Measurements from ENCODE around the gene PLP1. TPM values are rescaled to one million over a fixed set of nuclear protein-coding genes. Genes with fewer than 3 reads are reported as not detected.

The PLP1 gene
- polyA plus RNA-seq (2011; rRNA removed) (0.75 and 1.9 TPM in 2 replicates), polyA minus RNA-seq (2011; rRNA and poly(A)+ RNA removed) (0.77 and 2.8 TPM in 2 replicates)

DNA sequence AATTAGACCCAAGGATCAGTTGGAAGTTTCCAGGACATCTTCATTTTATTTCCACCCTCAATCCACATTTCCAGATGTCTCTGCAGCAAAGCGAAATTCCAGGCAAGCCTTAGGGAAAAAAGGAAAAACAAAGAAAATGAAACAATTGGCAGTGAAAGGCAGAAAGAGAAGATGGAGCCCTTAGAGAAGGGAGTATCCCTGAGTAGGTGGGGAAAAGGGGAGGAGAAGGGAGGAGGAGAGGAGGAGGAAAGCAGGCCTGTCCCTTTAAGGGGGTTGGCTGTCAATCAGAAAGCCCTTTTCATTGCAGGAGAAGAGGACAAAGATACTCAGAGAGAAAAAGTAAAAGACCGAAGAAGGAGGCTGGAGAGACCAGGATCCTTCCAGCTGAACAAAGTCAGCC, at the start of gene PLP1:
PLP1 (plus strand) TSS at position 295 of the 400 bp plus-strand sequence. CDS start 156 bp downstream, outside the sequence.
- DNase-seq (ENCODE audit: low read depth), result no peak
- POLR2A ChIA-PET, result no interaction called here
- CTCF ChIA-PET, result interaction anchor here (1.4 to 1.6 kb wide), 2 partner anchors 65 to 90 kb away, joined by 3 to 5 read pairs; partner anchors contain the start of gene MORF4L2
- Histone ChIP-seq H3K27me3 (ENCODE audit: control insufficient read depth, insufficient read depth, low read length) (no peaks in the 10 kb centered on the region), H3K4me3 (ENCODE audit: low read depth, low read length) (no peak within 1 kb of the TSS), H3K36me3 (ENCODE audit: control insufficient read depth, insufficient read depth, low read length) (no peaks in the 10 kb centered on the region)
- TF ChIP-seq CTCF (IDR thresholded peaks at IDR 0.05; ENCODE audit: insufficient read depth, low read depth, low read length), result no peak

DNA sequence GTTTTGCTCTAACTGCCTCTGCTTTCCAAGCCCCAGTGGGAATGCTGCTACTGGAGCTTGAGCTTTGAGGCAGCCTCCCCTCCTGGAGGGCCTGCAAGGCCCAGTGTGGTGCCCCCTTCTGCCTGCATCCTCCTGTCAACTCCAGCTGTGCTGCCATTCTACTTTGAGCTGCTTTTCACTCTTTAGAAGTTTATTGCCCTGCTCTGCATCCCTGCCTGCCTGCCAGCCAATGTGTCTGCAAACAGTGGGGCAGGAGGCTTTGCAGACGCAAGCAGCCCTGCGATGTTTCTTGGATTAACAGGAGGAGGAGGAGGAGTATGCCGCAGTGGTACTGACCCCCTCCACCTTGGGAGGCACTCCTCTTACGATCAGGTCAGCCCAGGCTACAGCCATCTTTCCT, 49.5 kb upstream of the PLP1 start:
- H3K4me3 ChIP-seq (ENCODE audit: low read depth, low read length), result no peak overlapping the region
- no peak for TF ChIP-seq CTCF (IDR thresholded peaks at IDR 0.05; ENCODE audit: insufficient read depth, low read depth, low read length)
- ChIA-PET CTCF (no interaction called here), POLR2A (no interaction called here)
- H3K36me3 ChIP-seq (ENCODE audit: control insufficient read depth, insufficient read depth, low read length), result no peaks in the 10 kb centered on the region
- H3K27me3 ChIP-seq (ENCODE audit: control insufficient read depth, insufficient read depth, low read length), result no peaks in the 10 kb centered on the region
- DNase-seq (ENCODE audit: low read depth), result no peak

- H3K27me3 ChIP-seq (ENCODE audit: control insufficient read depth, insufficient read depth, low read length), result no peaks in the 10 kb centered on the region
- no peaks in the 10 kb centered on the region for H3K36me3 ChIP-seq (ENCODE audit: control insufficient read depth, insufficient read depth, low read length)
- TF ChIP-seq CTCF (IDR thresholded peaks at IDR 0.05; ENCODE audit: insufficient read depth, low read depth, low read length), result no peak
- DNase-seq (ENCODE audit: low read depth), result no peak
- ChIA-PET POLR2A (no interaction called here), CTCF (interaction anchor here (0.8 to 1.1 kb wide), 2 partner anchors 9 to 17 kb away, joined by 3 to 4 read pairs; no protein-coding TSS in a partner anchor)
- no peak overlapping the region for H3K4me3 ChIP-seq (ENCODE audit: low read depth, low read length)
These were observed 47.6 kb upstream of the PLP1 start for GRCh38 chrX:103729015-103729414.

DNA sequence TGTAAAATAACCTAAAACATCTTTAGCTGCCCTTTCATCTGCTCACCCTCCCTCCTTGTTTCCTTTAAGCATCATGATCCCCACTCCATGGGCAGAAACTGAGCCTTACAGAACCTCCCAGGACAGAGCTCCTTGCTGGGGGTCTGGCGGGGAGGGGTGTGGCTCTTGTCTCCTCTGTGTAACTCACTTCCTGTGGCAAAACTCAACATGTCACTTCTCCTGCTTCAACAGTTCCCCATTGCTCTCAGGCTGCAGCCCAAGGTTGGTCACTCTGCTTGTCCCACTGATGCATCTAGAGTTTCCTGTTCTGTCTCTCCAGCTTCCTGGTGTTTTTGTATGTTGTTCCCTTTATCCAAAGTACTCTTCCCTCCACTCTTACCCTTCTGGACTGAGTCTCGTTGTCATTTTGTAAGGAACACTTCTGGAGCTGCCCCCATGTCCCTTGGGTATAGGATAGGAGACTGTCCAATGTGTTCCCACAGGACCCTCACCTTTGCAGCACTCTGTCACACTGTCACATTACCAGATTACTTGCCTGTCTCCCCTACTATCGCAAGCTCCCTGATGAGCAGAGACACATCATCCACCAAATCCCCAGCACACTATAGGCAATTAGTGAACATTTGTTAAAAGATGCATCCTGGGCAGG, 46.4 kb upstream of the PLP1 start:
- ChIA-PET CTCF (interaction anchor here (0.9 to 2.3 kb wide), 2 partner anchors 18 to 45 kb away, joined by 3 to 8 read pairs; no protein-coding TSS in a partner anchor), POLR2A (no interaction called here)

More for the DNA sequence above, 46.4 kb upstream of the PLP1 start:
- Histone ChIP-seq H3K36me3 (ENCODE audit: control insufficient read depth, insufficient read depth, low read length) (no peaks in the 10 kb centered on the region), H3K27me3 (ENCODE audit: control insufficient read depth, insufficient read depth, low read length) (no peaks in the 10 kb centered on the region), H3K4me3 (ENCODE audit: low read depth, low read length) (no peak overlapping the region)
- TF ChIP-seq CTCF (IDR thresholded peaks at IDR 0.05; ENCODE audit: insufficient read depth, low read depth, low read length), result no peak
- DNase-seq (ENCODE audit: low read depth), result no peak

Data from BJ (cell line).